GM19468 (cell line): ENCODE measurements around the gene CAND1.

Experiments
- ATAC-seq: cut with Tn5 transposase; IDR thresholded peaks from one replicate; pipeline ENCODE4 v1.9.1; 2021; ENCODE audit warnings: mild to moderate bottlenecking, moderate library complexity, moderate number of reproducible peaks; ENCODE audit not compliant: unreplicated experiment; ENCODE audit errors: extremely low read depth

CAND1 gene

GRCh38 chr12:67279637-67280036 is 10.5 kb downstream of the CAND1 start:
- ATAC-seq: no peak

DNA sequence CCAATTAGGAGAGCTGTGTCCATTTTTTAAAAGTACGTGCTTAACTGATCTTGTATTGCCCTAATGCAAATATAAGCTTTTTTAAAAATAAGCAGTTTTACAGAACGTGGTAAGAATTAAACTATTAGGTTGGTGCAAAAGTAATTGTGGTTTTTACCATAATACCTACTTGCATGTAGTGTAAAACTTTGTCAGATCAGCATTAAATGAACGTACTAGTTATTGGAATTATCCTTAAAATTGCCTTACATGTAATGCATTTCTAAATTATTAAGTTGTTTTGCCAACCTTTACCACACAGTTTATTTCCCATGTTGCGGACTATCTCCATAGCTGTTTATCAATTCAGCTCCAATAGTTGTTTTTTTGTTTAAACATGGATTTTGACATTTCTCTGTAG is 10.9 kb downstream of the CAND1 start:
- ATAC-seq: no peak

GRCh38 chr12:67280572-67280971 is 11.4 kb downstream of the CAND1 start:
- ATAC-seq: no peak

- ATAC-seq: no peak
Measured at GRCh38 chr12:67284561-67284960, 15.4 kb downstream of the CAND1 start.

GRCh38 chr12:67286257-67286656 is 17.1 kb downstream of the CAND1 start:
- no peak for ATAC-seq

DNA sequence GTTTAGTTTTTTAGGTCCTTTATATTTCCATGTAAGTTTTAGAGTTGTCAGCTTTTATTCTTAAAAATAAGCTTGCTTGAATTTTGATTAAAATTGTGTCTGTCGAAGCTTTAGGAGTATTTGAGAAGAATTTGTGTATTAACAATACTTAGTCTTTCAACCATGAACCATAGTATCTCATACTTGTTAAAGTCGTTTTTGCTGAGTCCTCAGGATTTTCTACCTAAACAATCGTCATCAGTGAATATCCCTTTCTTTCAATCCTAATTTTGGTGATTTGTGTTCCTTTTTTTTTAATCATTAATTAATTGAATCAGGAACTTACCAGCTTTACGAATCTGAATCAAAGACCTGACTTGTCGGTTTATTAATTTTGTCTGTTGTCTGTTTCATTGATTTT is 18.2 kb downstream of the CAND1 start:
- no peak for ATAC-seq

DNA sequence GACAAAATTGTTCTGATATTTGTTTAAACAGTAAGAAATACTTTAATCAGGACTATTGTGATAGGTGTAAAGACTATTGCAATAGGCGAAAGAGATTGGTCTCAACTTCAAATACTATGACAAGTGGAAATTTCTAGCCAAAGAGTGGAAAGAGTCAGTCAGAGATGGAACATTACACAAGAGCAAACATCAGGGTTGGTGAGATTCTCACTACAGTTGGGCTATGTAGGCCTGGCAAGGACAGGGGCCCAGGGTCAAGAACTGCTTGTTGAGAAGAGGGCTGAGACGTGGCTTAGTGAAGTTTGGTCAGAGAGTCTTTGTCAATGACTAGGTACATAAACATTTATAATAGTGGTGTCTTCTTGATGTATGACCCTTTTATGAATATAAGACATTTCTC is 19.4 kb downstream of the CAND1 start:
- ATAC-seq: no peak

- no peak for ATAC-seq
Measured at GRCh38 chr12:67290378-67290777, 21.2 kb downstream of the CAND1 start.

GRCh38 chr12:67299526-67299925 is 30.4 kb downstream of the CAND1 start:
- ATAC-seq: no peak

DNA sequence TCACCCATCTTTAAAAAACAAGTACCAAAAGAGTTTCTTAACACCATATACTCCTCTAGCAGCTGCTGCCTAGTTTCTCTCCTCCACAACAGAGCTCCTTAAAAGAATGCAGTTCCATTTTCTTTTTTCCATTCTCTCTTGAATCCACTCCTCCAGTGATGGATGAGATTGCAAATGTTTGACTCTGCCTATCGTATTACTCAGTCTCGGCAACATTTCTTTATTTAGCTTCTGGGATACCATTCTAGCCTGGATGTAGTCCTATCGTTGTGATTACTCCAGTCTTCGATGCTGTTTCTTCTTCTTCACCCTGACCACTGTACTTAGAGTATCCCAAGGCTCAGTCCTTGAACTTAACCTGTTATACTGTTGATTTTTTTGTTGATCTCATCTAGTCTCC is 30.8 kb downstream of the CAND1 start:
- ATAC-seq: no peak

GRCh38 chr12:67302162-67302561 is 33.0 kb downstream of the CAND1 start:
- ATAC-seq: no peak

GRCh38 chr12:67305544-67305943 is 36.4 kb downstream of the CAND1 start:
- no peak for ATAC-seq

DNA sequence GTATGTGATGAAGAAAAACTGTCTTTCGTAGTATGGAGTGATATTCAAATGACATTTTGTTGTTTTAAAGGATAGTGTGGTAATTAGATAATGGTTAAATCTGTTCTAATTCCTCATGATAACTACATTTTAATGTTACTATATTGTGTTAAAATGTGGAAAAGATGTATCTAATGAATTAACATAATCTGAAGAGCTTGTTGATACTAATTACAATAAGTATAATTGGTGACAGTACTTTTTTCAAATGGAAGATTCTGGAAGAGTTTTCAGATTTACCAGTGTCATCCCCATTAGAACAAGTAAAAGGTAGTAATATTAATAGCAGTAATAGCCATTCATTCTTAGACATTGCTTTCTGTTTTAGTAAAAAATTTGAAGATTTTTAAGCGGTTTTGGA is 37.6 kb downstream of the CAND1 start:
- ATAC-seq: no peak

- ATAC-seq: no peak
Measured at GRCh38 chr12:67315661-67316060, 46.5 kb downstream of the CAND1 start.

- no peak for ATAC-seq
Measured at GRCh38 chr12:67318786-67319185, 49.6 kb downstream of the CAND1 start.

DNA sequence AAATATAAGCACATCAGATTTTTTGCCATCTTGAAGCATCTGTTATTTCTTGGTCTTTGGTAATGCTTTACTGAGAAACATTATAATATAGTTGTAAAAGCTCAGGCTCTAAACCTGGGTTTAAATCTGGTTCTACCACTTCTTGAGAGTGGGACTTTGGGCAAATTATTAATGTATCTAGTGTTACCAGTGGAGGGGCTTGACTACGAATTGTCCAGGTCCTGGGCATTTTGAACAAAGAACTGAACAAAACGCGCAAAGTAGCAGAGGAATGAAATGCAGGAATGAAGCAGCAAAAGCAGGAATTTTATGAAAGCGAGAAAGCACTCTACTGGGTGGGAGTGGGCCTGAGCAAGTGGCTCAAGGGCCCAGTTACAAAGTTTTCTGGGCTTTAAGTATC is 50.8 kb downstream of the CAND1 start:
- ATAC-seq: no peak

DNA sequence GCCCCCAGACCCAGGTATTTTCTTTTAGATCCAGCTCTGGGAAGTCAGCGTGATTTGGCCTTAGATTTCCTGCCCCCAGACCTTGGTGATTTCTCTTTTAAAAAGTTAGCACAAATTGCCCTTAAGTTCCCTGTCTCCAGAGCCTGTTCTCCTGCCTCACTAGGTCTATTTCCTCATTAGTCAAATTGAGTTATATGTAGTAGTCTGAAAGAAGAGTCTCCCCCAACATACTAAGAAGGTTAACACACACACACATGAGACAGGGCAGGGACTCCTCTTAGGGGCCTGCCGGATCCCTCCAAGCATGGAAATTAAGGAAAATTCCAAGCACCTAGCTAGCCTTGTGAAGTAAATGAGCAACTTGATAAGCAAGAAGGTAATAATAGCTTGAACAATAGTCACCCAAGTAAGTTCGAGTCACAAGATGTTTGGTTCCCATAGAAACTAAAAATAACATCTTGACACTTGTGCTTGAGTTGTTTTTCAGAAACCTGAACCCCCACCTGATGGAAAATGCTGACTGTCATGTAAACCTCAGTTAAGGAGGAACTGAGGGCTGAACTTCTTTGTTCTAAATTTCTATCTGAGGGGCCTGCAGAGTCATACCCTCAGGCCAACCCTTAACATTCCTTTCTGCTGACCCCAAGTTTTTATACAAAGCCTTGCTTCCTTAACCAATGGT is 51.6 kb downstream of the CAND1 start:
- ATAC-seq: no peak

- no peak for ATAC-seq
Measured at GRCh38 chr12:67322580-67322979, 53.4 kb downstream of the CAND1 start.

GRCh38 chr12:67323007-67323406 is 53.8 kb downstream of the CAND1 start:
- ATAC-seq: no peak

DNA sequence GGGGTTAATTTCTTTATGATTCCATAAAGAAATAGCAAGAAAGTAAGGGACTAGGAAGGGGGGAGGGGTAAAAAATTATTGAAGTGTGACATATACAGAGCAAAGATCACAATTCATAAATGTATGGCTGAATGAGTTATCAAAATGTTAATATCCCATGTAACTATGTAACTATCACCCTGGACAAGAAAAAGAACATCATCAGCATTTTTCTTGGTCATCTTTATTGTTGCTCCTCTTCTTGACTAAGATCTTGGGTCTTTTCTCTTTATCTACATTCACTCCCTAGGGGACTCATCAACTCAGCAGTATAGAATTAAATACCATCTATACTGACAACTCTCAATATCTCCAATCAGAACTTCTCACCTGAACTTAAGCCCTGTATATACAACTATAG is 57.5 kb downstream of the CAND1 start:
- ATAC-seq: no peak

- no peak for ATAC-seq
Measured at GRCh38 chr12:67327466-67327865, 58.3 kb downstream of the CAND1 start.

DNA sequence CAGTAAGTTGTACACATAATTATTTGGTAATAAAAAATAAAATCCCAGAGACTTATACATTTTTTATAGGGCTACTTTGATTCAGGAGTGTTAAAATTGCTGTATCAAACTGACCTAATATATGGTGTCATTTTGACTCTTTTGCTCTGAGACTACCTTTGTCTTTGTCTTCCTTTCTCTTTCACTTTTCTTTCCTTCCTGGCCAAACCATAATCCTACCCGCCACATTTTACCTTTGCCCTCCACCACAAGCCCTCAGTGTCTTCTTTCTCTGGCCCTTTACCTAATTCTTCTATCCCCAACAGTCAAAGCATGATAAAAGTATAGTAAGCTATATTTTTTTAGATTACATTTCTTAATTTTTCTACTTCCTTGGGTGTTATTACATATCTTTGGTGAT is 62.0 kb downstream of the CAND1 start:
- ATAC-seq: no peak

GRCh38 chr12:67331828-67332227 is 62.7 kb downstream of the CAND1 start:
- no peak for ATAC-seq
